NCI-H1105 (cell line): Measurements from ENCODE around the gene CDH5.

Experiments used
- DNase-seq: peaks from one replicate; lab custom pipeline; 2025; lab: John Stamatoyannopoulos, UW

The CDH5 gene

DNA sequence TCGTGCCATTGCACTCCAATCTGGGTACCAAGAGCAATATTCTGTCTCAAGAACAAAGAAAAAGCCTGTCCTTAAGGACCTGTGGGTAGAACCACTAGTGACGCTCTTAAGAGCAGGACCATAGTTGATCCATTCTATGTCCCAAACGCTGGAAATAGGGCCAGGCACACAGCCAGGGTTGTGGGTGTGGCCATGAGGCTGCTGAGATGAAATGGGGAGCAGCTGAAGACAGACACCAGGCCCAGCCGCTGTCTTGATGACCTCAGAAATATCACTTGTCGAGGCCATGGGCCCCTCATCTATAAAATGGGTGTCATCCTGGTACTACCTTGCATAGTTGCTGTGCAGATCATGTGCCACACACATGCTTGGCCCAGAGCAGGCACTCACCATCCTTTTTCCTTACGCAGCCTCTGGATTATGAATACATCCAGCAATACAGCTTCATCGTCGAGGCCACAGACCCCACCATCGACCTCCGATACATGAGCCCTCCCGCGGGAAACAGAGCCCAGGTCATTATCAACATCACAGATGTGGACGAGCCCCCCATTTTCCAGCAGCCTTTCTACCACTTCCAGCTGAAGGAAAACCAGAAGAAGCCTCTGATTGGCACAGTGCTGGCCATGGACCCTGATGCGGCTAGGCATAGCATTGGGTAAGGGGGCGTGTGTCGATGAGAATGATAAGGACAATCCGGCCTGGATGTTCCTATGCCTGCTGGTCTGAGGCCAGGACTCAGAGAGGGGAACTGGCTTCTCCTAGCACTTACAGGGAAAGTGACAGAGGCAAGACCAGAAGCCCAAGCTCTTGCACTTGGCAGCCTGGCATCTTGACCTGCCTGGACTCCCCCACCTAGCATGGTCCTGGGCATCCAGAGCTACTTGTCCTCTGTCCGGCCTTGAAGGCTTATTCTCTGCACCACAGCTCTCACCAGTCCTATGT, 25.5 kb downstream of the CDH5 start:
- DNase-seq = no peak

DNA sequence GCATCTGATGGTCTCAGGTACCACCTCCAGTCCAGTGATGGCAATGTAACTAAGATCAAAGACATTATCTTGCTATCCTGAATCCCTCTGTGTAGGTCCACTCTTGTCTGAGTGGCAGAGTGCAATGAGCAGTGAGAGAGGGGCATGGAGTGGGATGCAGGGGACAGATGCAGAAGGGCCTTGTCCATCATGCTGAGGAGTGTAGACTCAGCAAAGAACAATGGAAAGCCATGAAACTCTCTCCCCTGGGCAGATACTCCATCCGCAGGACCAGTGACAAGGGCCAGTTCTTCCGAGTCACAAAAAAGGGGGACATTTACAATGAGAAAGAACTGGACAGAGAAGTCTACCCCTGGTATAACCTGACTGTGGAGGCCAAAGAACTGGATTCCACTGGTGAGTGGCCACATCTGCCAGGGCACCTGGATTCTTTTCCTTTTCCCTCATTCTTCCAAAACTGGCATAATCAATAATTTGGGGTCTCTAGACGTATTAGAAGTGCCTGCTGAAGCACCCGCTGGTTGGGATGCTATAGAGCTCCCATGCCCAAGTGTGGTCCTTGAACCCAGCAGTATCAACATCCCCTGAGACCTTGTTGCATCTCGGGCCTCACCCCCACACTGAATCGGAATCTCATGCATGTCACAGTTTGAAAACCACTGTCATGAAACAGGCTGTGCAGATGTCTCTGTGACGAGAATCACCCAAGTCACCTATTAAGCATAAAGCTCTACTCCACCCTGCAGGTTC, 29.5 kb downstream of the CDH5 start:
- no peak for DNase-seq

DNA sequence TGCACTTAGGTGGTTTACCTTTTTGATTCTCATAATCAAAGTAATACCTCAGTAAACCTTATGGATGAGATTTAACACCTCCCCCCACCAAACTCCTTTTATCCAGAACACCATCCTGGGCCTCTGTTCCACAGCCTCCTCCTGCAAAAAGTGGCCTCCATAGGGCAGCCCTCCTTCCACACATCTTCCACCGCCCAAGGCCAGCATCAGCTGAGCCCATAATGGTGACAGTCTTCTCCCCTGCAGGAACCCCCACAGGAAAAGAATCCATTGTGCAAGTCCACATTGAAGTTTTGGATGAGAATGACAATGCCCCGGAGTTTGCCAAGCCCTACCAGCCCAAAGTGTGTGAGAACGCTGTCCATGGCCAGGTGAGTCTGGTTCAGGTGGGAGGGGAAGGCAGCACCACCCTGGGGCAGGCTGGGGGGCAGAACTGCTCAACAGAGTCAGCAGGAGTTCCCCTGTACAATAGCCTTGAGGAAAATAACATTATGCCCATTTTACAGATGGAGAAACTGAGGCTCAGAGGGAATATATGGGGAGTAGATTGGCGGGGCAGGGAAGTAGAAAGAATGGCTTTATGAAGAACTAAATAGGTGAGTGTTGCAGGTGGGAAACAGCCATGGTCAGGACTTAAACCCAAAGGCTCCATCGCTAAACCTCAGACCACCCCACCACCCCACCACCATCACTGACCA, 31.4 kb downstream of the CDH5 start:
- no peak for DNase-seq

DNA sequence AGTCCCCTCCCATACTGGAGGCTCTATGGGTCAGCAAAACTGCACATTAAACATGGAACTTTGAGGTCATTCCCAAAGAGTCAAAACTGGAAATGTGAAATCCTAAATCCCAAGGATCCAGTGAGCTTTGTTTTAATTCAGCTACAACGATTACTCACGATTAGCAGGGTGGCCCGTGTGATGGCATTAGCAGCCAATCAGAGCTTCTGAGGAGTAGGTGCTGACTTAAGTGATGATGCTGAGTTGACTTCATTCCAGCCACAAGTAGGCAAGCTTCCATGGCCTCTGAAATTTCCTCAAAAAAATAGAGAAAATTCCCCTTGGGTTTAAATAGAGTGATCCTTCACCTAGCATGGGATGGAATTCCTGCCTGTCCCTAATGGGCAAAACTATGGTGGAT, 32.5 kb downstream of the CDH5 start:
- no peak for DNase-seq

DNA sequence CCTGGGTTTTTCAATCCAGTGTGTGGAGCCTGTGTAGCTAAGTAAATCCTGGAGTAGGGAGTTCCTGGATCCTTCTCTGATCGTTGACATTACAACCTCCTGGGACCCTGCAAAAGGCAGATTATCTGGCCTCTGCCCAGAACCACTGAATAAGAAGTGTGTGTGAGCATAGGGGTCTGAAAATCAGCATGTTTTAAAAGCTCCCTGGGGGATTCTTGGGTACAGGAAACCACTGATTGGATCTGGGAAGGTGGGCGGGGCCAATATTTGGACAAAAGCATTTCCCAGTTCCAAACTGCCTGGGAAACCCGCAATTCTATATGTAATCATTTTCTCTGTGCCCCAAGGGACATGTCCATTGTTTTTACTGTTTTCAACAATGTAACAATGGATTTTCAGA, 33.4 kb downstream of the CDH5 start:
- peak; percentile 3 for DNase-seq

DNA sequence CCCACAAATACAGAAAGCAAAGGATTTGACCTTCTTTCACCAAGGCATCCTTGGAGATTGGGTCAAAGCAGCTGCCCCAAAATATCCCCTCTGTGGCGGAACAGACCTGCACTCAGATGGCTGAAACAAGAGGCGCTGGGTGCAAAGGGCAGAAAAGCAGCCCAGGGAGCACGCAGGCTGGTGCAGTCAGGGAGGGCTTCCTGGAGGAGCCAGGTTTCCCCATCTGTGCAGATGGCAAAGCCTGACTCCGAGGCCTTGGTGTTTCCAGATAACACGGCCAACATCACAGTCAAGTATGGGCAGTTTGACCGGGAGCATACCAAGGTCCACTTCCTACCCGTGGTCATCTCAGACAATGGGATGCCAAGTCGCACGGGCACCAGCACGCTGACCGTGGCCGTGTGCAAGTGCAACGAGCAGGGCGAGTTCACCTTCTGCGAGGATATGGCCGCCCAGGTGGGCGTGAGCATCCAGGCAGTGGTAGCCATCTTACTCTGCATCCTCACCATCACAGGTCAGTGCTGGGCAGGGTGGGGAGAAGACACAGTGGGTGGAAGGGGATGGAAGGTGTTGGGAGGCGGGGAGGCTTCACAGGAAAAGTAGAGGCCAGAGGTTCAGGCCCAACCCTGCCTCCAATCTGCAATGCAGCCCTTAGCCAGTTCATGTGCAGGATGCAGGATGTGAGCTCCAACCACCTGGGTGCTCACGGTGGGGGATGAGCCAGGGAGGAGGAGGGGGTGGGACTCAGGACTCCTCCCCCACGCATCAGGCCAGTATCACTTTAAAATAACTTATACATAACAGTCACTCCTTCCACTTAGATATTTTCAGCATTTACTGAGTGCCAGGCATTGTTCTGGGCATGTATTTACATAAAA, 34.3 kb downstream of the CDH5 start:
- DNase-seq = no peak

DNA sequence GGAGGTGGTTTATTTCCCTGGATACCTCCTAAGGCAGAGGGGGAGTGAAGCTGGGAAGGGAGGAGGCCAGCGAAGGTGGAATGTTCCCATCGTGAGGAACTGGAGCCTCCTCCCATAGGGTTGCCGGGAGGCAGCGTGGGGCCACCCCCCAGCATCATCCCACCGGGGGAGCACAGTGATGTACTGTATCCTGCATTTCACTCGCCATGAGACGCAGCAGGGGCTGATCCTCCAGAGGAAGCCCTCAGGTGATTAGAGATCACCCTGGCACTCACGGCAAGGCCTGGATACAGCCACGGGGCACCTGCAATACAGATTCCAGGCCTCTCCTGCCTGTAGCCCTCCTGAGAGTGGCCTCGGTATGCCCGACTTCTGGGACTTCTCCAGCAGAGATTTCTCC, 35.1 kb downstream of the CDH5 start:
- no peak for DNase-seq

DNA sequence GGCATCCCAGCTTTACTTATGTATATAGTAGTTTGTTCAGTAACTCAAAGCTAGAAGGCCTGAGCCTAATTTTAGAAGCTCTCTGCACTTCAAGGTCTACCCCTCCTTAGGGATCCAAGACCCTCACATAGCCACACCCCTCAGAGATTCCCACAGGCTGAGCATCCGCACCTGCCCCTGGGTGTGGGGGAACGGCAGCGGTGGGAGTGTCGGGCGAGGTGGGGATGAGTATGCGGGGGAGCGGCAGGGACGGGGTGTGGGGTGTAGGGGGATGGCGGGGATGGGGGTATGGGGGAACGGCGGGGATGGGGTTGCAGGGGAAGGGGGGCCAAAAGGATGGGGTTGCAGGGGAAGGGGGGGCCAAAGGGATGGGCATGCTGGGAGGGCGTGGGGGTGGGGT, 35.7 kb downstream of the CDH5 start:
- DNase-seq = no peak

DNA sequence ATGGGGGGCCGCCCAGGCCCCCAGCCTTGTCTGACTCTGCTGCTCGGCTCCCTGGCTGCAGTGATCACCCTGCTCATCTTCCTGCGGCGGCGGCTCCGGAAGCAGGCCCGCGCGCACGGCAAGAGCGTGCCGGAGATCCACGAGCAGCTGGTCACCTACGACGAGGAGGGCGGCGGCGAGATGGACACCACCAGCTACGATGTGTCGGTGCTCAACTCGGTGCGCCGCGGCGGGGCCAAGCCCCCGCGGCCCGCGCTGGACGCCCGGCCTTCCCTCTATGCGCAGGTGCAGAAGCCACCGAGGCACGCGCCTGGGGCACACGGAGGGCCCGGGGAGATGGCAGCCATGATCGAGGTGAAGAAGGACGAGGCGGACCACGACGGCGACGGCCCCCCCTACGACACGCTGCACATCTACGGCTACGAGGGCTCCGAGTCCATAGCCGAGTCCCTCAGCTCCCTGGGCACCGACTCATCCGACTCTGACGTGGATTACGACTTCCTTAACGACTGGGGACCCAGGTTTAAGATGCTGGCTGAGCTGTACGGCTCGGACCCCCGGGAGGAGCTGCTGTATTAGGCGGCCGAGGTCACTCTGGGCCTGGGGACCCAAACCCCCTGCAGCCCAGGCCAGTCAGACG, 36.2 kb downstream of the CDH5 start:
- DNase-seq = no peak

DNA sequence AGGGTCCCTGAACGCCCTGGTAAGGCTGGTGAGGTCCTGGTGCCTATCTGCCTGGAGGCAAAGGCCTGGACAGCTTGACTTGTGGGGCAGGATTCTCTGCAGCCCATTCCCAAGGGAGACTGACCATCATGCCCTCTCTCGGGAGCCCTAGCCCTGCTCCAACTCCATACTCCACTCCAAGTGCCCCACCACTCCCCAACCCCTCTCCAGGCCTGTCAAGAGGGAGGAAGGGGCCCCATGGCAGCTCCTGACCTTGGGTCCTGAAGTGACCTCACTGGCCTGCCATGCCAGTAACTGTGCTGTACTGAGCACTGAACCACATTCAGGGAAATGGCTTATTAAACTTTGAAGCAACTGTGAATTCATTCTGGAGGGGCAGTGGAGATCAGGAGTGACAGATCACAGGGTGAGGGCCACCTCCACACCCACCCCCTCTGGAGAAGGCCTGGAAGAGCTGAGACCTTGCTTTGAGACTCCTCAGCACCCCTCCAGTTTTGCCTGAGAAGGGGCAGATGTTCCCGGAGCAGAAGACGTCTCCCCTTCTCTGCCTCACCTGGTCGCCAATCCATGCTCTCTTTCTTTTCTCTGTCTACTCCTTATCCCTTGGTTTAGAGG, 37.1 kb downstream of the CDH5 start:
- DNase-seq = no peak

DNA sequence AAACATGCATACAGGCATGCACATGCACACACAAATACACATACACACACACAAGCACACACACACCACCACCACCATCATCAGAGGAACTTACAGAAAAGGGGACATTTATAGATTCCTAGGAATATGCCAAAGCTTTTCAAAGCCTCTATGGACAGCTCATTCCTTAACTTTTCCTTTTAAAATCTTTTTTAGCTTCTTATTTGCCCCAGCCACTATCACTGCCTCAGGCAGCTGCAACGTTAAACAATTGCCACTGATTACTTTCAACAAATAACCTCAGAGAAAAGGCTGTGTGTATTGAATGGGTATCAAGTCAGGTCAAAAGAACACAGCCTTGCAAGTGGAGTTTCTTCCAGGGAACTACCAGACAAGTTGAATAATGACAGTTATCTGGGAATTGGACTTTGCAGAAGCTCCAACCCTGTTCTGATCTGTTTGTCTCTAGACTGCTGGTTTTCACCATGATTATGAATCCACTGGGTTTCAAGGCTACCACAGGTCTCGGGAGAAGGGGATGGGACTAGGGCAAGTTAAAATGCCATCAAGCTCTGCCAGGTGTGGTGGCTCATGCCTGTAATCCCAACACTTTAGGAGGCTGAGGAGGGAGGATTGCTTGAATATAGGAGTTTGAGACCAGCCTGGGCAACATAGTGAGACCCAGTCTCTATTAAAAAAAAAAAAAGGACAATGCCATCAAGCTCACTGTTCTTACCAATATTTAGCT, 38.7 kb downstream of the CDH5 start:
- no peak for DNase-seq

DNA sequence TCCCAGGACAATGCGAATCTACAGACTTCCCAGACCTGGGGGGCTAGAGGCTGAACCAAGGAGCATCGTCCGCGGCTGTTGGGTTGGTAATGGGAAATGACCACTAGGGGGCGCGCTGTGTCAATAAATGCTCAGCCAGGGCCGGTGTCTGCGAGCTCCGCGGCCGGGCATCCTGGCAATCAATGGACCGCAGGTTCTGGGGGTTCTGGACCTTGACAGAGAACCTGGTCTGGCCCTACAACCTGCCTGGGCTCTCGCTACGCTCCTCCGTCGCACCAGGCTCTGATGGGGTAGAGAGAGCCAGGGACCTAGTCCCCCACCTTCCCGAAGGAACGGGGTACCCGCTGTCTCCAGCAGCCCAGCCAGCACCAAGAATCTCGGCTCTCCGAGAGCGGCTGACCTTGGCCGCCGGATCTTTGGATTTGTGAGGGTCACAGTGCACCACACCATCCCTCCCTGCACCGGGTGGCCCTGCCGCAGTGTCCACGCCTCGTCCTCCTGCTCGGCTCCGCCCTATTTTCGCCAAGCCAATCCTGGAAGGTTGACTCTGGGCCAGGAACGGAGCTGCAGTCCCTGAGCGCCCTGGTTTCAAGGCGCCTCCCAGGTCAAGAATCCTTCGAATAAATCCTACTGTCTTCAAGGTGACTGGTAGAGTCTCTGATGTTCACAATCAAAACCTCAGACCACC, 40.2 kb downstream of the CDH5 start:
- DNase-seq = no peak

DNA sequence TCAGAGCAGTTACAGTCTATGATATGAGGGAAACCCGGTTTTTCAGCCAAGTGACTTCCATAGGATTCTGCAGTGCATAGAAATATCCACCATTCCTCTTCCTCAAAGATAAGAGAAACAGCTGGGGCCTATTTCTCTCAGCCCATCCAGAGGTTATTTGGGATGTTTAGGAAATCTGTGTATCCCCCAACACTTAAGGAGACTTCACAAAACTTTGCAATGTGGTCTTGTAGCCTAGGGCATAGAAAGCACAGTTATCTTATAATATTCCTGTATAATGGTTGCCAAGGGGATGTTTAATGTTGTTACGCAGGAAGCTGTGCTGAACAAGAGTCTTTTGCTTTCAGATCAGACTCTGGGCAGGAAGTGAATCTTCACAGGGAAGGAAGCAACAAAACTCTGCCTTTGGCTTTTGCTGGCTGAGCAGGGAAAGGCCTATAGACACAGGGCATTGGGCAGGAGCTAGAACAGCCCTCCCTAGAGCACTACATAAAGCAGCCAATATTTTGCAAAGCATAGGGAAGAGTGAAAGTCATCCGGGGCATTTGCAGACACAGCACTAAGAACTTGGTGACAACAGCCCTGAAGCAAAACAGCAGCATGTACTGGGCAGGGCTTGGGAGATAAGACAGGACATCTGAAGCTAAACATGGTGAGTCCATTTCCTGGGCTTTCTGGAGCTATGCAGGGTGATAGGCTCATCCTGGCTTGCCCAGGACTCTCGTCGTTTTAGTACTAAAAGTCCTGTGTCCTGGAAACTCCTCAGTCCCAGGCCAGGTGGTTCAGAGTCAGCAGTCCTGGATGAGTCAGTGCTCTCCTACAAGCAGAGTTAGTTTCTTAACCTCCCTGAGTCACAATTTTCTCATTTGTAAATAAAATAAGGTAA, 41.9 kb downstream of the CDH5 start:
- DNase-seq = no peak

DNA sequence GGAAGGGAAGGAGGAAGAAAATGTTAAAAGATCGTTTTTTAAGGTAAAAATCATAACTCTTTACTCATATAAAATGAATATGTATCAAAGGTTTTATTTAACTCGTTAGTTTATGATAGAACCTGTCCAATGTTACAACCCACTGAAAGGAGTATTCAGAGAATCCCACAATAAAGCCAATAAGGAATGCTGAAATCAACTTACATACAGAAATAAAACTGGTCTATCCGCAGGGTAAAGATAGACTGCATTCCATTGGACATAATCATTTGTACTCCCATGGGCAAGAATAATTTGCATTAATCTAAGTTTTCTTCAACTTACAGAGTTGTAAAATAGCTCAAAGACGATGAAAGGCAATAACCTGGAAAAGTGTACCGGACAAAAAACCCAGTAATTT, 42.7 kb downstream of the CDH5 start:
- DNase-seq = no peak

DNA sequence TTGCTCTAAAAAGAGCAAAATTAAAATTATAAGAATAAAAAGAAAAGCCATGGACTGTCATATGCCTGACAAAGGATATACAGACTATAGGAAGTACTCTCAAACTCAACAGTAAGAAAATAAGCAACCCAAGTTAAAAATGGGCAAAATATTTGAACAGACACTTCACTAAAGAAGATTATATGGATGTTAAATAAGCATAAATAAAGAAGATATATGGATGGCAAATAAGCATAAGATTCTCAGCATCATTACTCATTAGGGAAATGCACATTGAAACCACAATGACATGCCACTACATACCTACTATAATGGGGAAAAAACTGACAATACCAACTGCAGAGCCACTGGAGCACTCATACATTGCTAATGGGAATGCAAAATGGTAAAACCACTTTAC, 45.7 kb downstream of the CDH5 start:
- DNase-seq = no peak

DNA sequence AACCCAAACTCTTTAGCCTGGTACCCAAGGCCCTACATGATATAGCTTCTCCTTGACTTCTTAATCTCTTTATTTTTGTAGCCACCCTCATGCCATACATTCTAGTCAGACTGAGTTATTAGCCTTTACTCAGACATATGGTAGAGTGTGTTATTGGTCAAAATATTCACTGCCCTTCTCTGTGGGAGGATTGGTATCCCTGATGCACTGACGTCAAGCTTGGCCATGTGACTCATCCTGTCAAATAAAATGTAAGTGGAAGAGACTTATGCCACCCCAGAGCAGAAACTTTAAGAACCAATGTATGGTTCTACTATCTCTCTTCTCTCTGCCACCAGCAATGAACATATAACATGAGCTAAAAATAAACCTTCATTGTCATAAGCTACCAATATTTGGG, 48.4 kb downstream of the CDH5 start:
- DNase-seq = no peak

DNA sequence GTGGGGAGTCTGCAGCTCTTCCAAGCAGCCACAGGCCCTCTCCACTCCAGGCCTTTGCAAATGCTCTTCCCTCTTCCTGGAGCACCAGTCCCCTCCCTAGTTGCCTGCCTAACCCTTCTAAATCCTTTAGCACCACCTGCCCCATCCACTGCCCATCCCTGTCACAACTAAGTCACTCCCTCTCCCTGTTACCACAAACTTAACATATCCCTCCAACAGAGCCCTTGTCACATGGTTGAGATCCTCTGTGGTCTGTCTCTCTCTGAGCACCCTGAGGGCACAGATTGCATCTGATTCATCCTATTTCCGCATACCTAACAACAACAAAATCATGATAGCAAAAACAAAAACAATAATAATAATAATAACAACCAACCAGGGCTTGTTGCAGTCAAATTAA, 49.6 kb downstream of the CDH5 start:
- no peak for DNase-seq

DNA sequence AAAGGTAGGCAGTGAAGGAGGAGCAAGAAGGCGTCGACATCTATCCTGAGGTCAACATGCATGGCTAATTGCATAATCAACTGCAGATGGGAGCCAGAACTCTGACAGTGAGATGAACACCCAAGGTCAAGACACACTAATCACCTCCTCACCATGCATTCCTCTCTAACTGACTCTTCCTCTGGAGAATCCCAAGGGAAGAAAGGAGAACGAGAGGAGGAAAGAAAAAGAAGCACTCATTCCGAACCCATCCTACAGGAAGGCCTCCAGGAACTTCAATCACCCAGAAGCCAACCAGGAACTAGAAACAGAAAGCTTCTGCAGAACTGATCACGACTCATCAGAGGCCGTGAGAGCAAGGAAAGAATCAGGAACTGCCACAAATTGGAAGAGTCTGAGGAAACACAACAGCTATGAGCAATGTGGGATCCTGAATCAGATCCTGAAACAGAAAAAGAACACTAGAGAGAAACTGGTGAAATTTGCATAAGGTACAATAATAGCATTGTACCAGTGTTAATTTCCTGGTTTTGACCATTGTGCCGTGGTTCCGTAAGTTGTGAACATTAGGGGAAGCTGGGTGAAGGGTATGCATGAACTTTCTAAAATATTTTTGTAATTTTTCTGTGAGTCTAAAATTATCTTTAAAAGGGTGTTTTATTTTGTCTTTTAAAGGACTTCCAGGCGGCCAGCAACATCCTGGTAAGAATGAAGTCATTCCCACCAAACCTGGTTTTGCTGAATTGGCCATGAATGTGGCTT, 50.6 kb downstream of the CDH5 start:
- no peak for DNase-seq
